Astrocyte (in vitro differentiated cells and primary cell): Measurements from ENCODE around the gene GAMT.

Source experiments
- CTCF ChIP-seq: IDR thresholded peaks from 2 replicates; pipeline ENCODE4 v1.5.1; 2011; ENCODE audit warnings: low read depth, mild to moderate bottlenecking, inconsistent platforms, low read length, moderate library complexity; ENCODE audit not compliant: insufficient read depth
- EZH2 ChIP-seq: IDR thresholded peaks from 2 replicates; pipeline ENCODE4 v1.6.1; 2012; ENCODE audit warnings: mild to moderate bottlenecking, low read length, inconsistent platforms; ENCODE audit not compliant: insufficient read depth

- TF ChIP-seq CTCF (no peak), EZH2 (no peak)
These were observed 43.7 kb downstream of the GAMT start for GRCh38 chr19:1357531-1358109.
